Daoy (cell line): ENCODE results near the gene BHLHE40. TPM values are rescaled to one million over a fixed set of nuclear protein-coding genes. Genes with fewer than 3 reads are reported as not detected.
"Not testable (repeated sequence)": the region's sequence is repeated elsewhere in the genome, so short reads cannot be mapped to it uniquely, and the experiment has no call there.

Experiments
- DNase-seq: peaks from one replicate; pipeline ENCODE4 v3.0.0-alpha.2; 2015; ENCODE audit warnings: low read depth
- total RNA-seq: library from RNA; depleted of rRNA; stranded (reverse); fragments of >200 nt; shearing (Covaris generic); gene quantifications from 2 replicates; pipeline ENCODE4 v1.2.3, GENCODE V29; 2014

Gene BHLHE40
- total RNA-seq, 1 experiment from 2014 or later: 11.1 TPM

DNA sequence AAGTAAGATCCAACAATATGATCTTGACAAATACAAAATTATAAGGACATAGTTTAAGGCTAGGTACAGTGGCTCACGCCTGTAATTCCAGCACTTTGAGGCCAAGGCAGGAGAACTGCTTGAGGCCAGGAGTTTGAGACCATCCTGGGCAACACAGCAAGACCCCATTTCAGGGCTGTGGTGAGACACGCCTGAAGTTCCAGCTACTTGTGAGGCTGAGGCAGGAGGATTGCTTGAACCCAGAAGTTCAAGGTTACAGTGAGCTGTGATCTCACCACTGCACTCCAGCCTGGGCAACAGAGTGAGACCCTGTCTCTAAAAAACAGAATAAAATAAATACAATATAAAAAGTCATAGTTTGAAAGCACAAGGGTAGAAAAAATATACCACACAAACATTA, 17.4 kb upstream of the BHLHE40 start:
- not testable (repeated sequence) for DNase-seq

GRCh38 chr3:4963669-4964570, 15.3 kb upstream of the BHLHE40 start:
- DNase-seq: no peak

GRCh38 chr3:4966006-4966405, 13.2 kb upstream of the BHLHE40 start:
- not testable (repeated sequence) for DNase-seq

- not testable (repeated sequence) for DNase-seq
Observed at GRCh38 chr3:4967683-4968082, 11.6 kb upstream of the BHLHE40 start.

DNA sequence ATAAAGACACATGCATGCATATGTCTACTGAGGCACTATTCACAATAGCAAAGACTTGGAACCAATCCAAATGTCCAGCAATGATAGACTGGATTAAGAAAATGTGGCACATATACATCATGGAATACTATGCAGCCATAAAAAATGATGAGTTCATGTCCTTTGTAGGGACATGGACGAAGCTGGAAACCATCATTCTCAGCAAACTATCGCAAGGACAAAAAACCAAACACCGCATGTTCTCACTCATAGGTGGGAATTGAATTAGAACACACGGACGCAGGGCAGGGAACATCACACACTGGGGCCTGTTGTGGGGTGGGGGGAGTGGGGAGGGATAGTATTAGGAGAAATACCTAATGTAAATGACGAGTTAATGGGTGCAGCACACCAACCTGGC, 7.8 kb upstream of the BHLHE40 start:
- DNase-seq: not testable (repeated sequence)

DNA sequence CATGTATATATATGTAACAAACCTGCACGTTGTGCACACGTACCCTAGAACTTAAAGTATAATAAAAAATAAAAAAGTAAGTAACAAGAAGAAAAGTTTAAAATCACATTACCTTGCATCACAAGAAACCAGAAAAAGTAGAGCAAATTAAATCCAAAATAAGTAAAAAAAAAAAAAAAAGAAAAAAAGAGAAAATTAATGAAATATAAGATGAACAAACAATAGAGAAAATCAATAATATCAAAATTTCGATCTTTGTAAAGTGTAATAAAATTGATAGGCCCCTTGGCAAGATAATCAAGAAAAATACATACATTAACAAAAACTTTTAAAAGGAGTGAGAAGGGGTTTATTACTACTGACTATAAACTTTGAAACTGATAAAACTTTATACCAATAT, 7.4 kb upstream of the BHLHE40 start:
- DNase-seq: no peak

GRCh38 chr3:4972652-4973643, 6.3 kb upstream of the BHLHE40 start:
- DNase-seq: no peak

DNA sequence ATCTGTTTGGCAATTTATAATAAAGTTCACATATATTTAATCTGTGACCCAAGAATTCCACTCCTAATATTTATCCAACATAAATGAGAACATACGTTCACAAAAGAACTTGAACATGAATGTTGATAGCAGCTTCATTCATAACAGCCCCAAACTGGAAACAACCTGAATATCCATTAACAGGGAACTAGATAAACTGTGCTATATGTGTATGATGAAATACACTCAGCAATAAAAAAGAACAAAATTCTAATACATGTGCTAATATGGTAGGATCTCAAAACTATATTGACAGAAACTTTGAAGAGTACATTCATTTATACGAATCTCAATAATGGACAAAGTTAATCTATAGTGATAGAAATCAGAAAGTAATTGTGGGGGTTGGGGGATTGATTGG, 5.1 kb upstream of the BHLHE40 start:
- DNase-seq: no peak

DNA sequence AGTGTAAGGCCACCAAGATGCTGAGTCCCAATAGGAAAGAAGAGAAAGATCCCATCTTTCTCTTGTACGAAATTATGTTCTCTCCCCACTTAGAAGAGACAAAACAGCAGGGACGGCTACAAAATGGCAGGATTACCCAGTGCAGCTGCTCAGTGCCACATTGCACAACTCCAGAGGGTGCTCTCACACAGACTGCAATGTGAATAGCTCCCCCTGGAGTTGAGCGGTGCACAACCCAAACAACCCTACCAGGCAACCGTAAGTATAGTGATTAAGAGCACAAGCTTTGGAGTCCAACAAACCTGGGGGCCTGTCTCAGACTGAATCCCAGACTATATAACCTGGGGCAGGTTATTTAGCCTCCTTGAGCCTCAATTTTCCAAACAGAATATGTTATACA, 3.1 kb upstream of the BHLHE40 start:
- DNase-seq: peak; percentile 81

GRCh38 chr3:4977001-4977852, 2.0 kb upstream of the BHLHE40 start:
- peak; percentile 78 for DNase-seq

GRCh38 chr3:4977853-4978203, 1.4 kb upstream of the BHLHE40 start:
- no peak for DNase-seq

DNA sequence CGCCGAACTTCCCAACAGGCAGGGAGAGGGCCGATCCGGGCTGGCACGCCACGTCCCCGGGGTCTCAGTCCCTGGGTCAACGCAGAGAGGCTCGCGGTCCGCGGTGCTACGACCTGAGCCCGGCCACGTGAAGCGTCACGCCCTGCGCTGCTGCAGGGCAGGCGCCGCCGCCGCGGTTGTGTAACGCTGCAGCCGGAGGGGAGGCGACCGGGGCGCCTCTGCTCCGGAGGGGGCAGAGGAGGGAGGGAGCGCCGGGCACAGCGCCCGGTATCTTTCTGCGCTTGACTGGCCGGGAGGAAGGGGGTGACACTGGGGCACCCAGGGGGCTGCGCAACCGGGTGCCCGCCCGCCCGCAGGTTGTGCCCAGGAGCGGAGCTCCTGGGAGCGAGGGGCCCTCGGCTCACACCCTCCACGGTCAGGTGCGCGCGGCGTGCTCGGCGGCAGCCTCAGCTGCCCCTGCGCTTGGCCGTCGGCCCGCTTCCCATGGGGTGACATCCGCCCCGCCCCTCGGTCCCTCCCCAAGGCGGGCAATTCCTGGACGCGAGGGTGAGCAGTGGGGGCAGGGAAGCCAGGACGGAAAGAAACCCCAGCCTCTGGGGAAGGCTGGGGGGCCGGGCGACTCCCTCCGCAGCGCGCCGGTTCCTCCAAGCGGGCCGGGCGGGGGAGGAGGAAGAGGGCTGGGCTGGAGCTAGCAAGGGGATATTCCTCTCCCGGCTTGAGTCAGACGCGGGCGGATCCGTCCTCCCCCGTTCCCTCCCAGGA, 852 bp upstream of the BHLHE40 start:
- peak; percentile 97 for DNase-seq

- peak; percentile 94 for DNase-seq
Observed at GRCh38 chr3:4978966-4979427, 240 bp upstream of the BHLHE40 start.

- peak; percentile 93 for DNase-seq
Observed at GRCh38 chr3:4980229-4981203, 1.3 kb downstream of the BHLHE40 start.

- no peak for DNase-seq
Observed at GRCh38 chr3:4981294-4981664, 2.0 kb downstream of the BHLHE40 start.

GRCh38 chr3:4981665-4982494, 2.6 kb downstream of the BHLHE40 start:
- DNase-seq: peak; percentile 64

DNA sequence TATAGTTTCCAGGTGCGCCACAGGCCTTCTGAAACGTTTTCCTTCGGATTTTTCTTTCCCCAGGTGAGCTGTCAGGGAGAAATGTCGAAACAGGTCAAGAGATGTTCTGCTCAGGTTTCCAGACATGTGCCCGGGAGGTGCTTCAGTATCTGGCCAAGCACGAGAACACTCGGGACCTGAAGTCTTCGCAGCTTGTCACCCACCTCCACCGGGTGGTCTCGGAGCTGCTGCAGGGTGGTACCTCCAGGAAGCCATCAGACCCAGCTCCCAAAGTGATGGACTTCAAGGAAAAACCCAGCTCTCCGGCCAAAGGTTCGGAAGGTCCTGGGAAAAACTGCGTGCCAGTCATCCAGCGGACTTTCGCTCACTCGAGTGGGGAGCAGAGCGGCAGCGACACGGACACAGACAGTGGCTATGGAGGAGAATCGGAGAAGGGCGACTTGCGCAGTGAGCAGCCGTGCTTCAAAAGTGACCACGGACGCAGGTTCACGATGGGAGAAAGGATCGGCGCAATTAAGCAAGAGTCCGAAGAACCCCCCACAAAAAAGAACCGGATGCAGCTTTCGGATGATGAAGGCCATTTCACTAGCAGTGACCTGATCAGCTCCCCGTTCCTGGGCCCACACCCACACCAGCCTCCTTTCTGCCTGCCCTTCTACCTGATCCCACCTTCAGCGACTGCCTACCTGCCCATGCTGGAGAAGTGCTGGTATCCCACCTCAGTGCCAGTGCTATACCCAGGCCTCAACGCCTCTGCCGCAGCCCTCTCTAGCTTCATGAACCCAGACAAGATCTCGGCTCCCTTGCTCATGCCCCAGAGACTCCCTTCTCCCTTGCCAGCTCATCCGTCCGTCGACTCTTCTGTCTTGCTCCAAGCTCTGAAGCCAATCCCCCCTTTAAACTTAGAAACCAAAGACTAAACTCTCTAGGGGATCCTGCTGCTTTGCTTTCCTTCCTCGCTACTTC, 3.8 kb downstream of the BHLHE40 start:
- peak; percentile 37 for DNase-seq
